Left kidney (tissue), 2 donors: Measurements from ENCODE around the gene CTNND1. TPM values are rescaled to one million over a fixed set of nuclear protein-coding genes. Genes with fewer than 3 reads are reported as not detected.
"Not testable (repeated sequence)": the region's sequence is repeated elsewhere in the genome, so short reads cannot be mapped to it uniquely, and the experiment has no call there.

Experiments
- DNase-seq: peaks from one replicate; pipeline ENCODE4 v3.0.0-alpha.2; 2013
- polyA plus RNA-seq: library from polyadenylated mRNA; unstranded; fragments of 120-200 nt; gene quantifications from one replicate; pipeline ENCODE4 v1.2.1, GENCODE V29; 2013; ENCODE audit not compliant: insufficient read length

CTNND1 gene
- polyA plus RNA-seq, 1 donor, result 239 TPM

DNA sequence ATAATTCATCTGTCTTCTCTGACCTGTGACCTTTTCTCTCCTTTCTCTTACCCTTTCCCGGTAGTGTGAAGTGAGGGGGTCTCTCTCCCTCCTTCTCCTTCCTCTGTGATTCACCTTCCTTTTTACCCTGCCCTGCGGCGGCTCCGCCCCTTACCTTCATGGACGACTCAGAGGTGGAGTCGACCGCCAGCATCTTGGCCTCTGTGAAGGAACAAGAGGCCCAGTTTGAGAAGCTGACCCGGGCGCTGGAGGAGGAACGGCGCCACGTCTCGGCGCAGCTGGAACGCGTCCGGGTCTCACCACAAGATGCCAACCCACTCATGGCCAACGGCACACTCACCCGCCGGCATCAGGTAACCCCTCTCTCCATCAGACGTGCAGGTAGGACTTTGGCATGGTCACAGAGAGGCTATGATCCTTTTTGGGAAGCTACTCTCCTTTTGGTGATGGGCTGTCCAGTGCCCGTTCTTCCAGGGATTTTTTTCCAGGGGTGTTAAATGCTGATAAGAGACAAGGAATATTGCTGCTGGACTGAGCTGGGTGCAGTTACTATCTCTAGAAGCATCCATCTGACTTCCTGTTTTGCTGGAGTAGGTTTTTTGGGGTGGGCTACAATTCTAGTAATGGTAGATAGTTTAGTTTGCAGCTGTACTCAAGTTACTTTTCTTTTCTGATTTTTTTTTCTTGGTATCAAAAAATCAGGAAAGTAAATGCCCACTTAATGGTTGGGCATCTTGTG is 29.9 kb downstream of the CTNND1 start:
- no peak for DNase-seq

DNA sequence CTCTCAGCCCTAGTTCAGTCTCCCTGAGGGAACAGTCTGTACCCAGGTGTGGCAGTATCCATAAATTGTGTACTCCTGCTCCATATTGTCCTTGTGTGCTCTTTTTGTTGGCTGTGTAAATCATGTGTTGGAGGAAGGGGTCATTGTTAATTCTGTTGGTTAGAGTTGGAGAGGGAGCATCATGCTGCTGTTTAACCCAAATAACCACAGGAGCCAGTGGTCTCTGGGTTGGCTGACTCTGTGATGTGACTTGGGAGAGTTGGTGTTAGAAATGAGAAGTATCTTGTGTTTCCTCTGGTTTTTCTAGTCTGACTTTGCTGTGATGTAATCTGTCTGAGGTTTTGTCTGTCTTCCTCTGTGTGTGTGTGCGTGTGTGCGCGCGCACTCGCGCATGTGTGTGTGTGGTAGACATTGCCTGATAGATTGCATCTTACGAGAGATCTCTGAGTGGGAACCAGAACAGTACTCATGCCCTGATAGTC is 30.5 kb downstream of the CTNND1 start:
- DNase-seq, result no peak

DNA sequence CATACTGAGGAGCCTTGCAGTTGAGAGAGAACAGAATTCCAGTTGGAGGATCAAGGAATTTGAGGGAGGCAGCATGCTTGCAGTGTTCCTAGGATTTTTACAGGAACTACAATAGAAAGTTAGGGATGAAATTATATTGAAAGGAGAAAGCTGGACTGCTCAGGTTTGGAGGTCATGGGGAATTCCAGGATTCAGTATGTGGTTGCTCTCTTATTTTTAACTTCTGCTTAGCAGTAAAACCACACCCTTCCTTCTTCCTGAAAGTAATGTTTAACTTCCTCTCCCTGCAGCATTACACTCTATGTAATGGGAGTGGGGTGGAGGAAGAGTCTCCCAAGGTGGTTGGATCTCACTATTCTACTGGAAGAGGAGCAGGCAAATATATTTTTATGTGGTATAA is 31.3 kb downstream of the CTNND1 start:
- no peak for DNase-seq

DNA sequence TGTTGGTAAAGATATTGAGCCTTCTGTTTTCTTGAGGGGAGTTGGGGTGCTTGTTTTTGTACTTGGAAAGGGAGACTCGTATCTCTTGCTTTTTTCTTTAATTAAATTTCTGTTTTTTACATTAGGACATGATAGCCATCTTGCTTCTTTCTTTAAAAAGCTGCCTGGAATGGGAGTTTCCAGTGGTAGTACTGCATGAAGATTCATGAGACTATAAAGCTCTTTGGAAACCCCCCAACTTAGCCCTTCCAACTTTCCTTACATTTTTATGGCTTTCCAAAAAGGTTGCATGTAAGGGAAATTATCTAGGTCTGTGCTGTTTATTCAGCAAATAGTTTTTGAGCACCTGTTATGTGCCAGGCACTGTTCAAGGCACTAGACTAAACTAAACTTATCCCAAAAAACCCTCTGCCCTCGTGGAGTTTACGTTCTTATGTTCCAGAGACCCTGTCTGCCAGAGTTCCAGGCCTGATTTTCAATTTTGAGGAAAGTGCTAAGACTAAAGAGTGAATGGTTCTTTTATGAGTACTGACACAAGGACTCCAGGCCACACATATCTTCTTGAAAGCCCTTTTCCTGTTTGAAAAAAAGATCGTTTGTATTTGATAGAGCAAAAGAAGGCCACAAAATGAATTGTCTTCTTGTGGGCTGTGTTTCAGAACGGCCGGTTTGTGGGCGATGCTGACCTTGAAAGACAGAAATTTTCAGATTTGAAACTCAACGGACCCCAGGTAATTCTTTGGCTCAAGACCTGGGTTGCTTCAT is 31.9 kb downstream of the CTNND1 start:
- no peak for DNase-seq

DNA sequence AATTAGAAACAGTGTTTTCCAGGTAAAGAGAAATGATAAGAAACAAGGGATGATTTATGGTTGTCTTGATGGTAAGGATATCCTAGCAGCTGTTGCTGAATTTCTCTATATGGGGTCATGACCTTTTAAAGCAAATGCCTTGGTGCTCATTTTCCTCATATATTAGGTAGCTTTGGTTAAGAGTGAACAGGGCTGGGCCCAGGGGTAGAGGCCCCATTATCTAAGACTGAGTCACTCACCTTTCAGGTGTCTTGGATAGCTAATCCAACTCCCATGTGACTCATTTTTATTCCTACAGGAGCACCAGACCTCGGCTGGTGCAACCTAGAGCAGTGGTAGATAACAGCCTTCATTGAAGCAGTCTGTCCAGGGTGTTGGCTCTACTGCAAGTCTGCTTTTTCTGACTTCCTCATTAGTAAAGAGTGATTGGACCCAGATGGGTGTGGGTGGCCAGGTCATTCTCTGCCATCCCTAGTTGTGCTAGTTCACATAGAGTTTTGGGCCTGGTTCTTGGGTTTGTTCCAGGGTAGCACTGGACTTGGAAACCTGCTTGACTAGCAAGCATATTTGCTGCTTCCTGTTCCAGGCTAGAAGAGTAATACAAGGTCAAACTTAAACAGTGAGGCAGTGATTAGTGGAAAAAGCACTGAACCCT is 37.4 kb downstream of the CTNND1 start:
- no peak for DNase-seq

DNA sequence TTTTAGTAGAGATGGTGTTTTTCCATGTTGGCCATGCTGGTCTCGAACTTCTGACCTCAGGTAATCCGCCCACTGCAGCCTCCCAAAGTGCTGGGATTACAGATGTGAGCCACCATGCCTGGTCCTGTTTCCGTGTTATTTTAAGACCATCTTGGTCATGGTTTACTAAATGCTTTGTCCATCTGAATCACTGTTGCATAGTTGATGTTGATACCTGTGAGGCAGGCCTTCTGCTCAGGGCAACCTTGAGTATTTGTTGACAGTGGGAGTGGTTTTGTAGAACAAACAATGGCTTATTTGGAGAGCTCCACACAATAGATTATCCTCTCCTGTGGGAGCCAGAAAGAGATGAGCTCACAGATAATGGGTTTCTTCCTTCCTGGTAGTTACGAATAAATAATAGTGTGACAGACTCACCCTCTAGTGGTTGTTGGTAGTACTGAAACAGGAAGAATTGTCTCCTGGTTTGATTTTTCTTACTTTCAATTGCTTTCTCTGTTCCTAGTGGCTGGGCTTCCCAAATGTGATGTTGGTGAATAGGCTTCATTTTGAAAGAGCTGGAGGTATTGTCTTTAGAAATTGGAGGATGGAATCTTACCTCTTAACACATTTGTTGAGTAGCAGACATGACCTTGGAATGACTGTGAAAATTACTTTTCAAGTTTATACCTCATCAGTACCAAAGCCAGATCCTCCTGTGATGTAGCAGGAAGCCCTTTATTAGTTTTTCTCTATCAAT is 39.0 kb downstream of the CTNND1 start:
- peak; percentile 59 for DNase-seq

DNA sequence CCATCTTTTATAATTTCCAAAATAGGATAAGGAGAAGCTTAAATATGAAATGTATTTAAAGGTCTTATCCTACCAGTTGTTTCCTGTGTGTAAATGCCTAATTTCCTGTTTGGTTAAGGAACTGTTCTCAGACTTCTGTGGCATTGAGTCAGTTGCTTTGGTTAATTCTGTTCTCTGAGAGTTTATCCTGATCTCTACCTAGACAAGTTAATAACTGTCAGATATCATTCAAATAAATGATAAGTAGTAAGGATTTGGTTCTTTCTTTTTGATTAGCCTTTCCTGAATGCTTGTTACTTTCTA is 39.5 kb downstream of the CTNND1 start:
- no peak for DNase-seq

DNA sequence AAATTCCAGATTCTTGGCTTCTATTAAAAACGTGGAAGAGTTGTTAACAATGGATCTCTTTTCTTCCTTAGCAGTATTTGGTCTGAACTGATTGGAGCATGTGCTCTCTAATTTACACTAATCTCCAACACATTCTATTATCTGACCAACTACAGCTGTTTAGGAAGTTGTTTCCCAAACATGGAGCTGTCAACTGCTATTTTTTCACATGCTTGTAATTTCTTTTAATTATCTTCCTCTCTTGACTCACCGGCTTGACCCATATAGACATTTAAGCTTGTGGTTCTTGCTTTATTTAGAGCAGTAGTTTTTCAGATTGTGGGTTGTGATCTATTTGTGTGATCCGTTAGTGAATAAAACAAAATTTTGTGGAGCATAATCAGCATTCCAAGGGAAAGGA is 40.8 kb downstream of the CTNND1 start:
- DNase-seq, result no peak

DNA sequence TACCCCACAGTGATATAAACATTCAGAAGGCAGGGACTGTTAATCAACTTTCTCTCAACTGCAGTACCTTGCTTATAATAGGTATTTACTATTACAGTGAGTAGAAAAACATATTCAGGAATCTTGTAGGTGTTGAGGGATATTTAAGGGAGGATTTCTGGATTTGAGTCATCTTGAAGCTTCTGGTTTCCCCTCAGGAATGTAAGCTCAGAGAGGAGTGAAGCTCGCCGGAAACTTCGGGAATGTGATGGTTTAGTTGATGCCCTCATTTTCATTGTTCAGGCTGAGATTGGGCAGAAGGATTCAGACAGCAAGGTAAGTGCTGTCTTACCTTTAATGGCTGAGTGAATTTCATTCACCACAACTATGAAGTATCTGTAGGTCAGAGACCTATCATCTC is 42.9 kb downstream of the CTNND1 start:
- no peak for DNase-seq

DNA sequence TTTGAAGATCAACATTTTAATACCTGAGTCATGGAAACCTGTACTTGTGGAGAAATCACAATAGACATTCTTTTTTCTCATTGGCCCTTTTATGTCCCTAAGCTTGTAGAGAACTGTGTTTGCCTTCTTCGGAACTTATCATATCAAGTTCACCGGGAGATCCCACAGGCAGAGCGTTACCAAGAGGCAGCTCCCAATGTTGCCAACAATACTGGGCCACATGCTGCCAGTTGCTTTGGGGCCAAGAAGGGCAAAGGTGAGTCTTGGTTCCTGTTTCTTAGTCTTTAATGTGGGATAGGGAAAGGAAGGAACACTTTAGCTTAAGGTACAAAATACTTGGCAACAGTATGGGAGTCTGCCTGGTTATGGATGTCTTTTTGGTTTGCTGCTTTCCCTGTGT is 44.2 kb downstream of the CTNND1 start:
- no peak for DNase-seq

DNA sequence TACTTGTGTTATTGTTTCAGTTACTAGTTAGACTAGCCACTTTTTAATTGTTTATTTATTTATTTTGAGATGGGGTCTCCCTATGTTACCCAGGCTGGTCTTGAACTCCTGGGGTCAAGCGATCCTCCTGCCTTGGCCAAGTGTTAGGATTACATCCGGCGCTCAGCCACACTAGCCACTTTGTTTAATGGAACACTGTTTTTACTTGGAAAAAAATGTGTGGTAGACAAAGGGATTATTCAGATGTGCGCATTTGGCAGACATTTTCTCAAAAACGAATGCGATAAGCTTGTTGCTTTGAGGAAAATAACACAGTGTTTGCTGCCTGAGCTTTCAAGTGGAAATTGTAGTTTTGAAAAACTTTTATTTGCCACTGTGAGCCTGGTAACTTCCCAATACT is 51.0 kb downstream of the CTNND1 start:
- DNase-seq, result no peak

DNA sequence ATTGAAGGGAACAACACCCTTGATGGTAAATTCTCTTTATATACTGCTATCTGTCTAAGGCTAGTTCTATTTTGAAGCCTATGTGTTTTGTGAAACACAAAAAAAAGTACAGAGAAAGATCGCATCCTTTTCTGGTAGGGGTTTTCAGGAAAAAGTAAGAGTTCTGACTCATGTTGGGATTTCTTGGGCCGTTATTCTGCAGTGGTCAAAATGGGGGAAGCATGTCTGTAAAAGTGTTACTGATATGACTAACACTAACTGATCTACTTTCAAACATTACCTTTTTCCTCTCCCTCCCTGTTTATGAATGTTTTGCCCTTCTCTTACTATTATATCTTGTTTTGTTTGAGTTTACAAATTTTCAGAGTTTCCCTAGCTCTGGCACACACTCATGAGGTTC is 53.9 kb downstream of the CTNND1 start:
- no peak for DNase-seq

DNA sequence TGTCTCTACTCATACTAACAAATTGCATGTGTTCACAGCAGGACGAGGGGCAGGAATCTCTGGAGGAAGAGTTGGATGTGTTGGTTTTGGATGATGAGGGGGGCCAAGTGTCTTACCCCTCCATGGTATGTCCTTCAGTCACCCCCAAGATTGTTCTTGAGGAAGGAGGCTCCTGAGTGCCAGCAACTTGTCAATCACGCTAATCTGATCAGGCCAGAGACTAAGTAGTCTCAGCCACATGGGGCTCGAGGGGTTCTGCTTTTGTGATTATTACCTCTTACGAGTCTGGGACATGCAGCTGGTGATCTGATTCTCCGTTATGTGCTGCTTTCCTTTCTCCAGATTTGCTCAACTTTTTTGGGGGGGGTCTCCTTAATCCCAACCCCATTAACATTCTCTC is 54.3 kb downstream of the CTNND1 start:
- no peak for DNase-seq

DNA sequence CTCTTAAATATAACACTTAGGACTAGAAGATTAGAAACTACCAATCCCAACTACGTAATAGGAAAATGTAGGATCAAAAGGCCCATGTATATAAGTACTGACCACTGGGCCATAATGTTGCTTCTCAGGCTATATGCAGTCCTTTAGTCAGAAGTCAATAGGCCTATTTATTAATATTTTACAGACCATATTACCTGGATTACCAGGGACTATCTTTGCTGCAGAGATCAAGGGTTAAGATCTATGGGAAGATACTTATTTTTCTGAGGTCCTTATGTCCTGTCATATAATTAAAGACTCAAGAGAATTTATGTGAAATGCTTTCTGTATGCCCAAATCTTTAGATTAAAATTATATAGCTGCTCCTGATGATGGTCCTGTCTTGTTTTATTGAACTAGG is 57.2 kb downstream of the CTNND1 start:
- no peak for DNase-seq

DNA sequence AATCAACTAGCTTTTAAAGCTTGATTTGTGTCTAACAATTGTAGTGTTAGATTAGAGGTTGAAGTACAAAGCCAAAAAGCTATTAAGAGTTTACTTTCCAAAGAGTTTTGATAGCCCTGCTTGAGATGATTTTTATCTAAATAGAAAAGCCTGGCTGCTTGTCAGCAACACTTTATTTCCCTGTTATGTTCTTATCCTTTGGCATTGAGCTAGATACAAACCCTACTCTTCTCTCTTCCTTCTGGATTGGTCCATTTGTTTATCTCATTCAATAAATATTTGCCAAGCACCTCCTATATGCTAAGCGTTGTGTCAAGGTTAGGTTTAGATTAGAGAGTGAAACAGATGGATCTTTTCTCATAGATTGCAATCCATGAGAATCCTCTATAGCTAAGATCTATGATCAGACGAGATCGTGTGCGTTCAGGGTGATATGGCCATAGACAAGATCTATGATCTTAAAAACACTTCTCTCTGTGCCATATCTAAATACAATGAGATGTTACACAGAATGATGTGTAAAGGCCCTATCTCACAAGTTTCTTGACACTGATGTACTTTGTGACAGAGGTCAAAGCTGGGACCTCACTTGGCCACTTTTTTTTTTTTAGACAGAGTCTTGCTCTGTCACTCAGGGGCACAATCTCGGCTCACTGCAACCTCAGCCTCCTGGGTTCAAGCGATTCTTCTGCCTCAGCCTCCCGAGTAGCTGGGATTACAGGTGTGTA is 57.8 kb downstream of the CTNND1 start:
- DNase-seq, result no peak

DNA sequence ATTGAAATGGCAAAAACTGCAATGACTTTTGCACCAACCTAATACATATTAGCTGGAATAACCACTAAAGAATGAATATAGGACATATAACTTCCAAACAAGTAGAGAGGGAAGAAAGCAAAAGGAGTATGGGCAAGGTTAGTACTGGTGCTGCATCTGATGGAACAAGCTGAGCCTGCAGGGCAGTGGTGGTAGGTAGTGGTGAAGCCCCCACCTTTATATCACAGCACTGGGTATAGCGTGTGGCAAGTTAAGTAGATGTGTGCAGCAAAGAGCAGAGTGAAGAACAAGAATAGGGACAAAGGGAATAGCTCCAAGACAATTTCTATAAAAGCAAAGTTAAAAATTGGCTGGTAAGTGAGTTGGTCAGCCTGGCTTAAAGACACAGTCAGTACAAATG is 62.3 kb downstream of the CTNND1 start:
- no peak for DNase-seq

DNA sequence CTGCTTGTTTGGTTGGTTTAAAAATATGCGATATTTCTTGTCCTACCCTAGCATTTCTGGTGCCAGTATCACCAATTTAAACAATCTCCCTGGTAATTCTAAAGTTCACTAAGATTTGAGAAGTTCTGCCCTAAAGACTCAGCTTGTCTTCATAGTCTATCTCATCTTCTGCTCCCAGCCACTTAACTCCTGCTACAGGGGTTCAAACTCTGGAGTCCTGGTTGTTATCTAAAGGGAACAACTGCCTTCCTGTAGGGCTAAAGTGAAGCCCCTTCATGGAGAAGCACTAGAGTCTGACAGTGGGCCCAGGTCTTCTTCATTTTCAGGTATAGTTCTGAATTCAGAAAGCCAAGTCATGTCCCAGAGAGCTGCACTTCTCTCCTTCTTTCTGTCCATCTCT is 73.2 kb downstream of the CTNND1 start:
- DNase-seq, result no peak

DNA sequence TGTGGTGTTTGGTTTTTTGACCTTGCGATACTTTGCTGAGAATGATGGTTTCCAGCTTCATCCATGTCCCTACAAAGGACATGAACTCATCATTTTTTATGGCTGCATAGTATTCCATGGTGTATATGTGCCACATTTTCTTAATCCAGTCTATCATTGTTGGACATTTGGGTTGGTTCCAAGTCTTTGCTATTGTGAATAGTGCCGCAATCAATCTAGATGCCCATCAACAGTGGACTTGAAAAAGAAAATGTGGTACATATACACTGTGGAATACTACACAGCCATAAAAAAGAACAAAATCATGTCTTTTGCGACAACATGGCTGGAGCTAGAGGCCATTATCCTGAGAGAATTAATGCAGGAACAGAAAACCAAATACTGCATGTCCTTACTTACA is 77.0 kb downstream of the CTNND1 start:
- not testable (repeated sequence) for DNase-seq

DNA sequence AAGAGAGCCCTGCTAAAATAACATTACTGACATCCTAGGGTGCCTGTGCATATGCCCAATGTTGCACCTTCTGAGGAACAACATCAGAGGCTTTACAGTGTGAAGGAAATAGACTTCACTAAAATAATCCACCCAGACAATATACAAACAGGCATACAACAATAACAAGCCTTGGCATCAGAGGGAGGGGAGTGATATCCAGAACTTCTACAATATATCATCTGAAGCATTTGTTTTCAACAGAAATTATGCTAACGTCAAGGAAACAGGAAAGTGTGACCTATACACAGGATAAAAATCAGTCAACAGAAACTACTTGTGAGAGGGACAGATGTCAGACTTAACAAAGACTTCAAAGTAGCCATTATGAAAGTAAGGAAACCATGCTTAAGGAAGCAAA is 81.3 kb downstream of the CTNND1 start:
- no peak for DNase-seq

DNA sequence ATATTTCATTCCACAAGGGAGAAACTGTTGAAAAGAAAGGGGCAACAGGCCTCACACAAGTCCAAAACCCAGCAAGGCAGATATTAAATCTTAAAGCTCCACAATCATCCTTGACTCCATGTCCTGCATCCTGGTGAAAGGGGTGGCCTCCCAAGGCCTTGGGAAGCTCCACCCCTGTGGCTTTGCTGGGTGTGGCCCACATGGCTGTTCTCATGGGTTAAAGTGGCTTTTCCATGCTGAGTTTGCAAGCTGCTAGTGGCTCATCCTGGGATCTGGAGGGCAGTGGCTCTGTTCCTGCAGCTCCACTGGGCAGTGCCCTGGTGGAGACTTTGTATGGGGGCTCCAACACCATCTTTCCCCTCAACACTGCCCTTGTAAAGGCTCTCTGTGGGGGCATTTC is 106.4 kb downstream of the CTNND1 start:
- DNase-seq, result no peak

DNA sequence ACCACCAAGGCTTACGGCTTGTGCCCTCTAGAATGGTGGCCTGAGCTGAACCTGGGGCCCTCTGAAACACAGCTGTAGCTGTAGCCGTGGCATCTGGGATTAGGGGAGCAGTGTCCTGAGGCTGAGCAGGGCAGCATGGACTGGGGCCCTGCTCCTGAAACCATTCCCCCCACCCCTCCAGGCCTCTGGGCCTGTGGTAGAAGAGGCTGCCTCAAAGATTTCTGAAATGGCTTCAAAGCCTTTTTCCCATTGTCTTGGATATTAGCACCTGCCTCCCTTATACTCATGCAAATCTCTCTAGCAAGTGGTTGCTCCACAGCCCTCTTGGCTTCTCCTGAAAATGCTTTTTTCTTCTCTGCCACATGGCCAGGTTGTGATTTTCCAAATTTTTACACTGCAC is 106.9 kb downstream of the CTNND1 start:
- no peak for DNase-seq
